Memory B cell (primary cell): ENCODE data around the gene BRWD1.
"Not testable (repeated sequence)": the region's sequence is repeated elsewhere in the genome, so short reads cannot be mapped to it uniquely, and the experiment has no call there.

Experiments used
- ATAC-seq: fragments of 150-1000 bp; cut with Tn5 transposase; 2 replicates; pipeline ENCODE4 v1.10.0; 2021; ENCODE audit warnings: low read depth, mild to moderate bottlenecking, moderate library complexity
- DNase-seq, 2 donors: peaks; one replicate each; pipeline ENCODE4 v3.0.0; 2022; ENCODE audit warnings: low spot score in 2 of 2
- H3K27ac Mint-ChIP-seq: one replicate; pipeline ENCODE4 v1.8.0; 2022; ENCODE audit warnings: mild to moderate bottlenecking, moderate library complexity, mixed read lengths
- H3K27me3 Mint-ChIP-seq: one replicate; pipeline ENCODE4 v1.8.0; 2022; ENCODE audit warnings: mixed read lengths
- H3K36me3 Mint-ChIP-seq: one replicate; pipeline ENCODE4 v1.8.0; 2022; ENCODE audit warnings: mild to moderate bottlenecking, mixed read lengths
- H3K4me1 Mint-ChIP-seq: one replicate; pipeline ENCODE4 v1.8.0; 2022; ENCODE audit warnings: mixed read lengths
- H3K4me3 Mint-ChIP-seq: one replicate; pipeline ENCODE4 v1.8.0; 2022; ENCODE audit warnings: mild to moderate bottlenecking, moderate library complexity, mixed read lengths
- H3K9me3 Mint-ChIP-seq: one replicate; pipeline ENCODE4 v1.8.0; 2022; ENCODE audit warnings: mixed read lengths

Gene BRWD1

GRCh38 chr21:39173716-39174680, 139.4 kb downstream of the BRWD1 start:
- DNase-seq (no peak), ATAC-seq (no peak)
- H3K27ac Mint-ChIP-seq, result no peak overlapping the region
- H3K9me3 Mint-ChIP-seq, result no peaks in the 10 kb centered on the region
- H3K36me3 Mint-ChIP-seq, result peaks cover 22% of the 10 kb centered on the region
- no peaks in the 10 kb centered on the region for H3K27me3 Mint-ChIP-seq
- no peaks in the 10 kb centered on the region for H3K4me1 Mint-ChIP-seq
- no peak overlapping the region for H3K4me3 Mint-ChIP-seq

GRCh38 chr21:39169906-39170305, 143.5 kb downstream of the BRWD1 start:
- Mint-ChIP-seq H3K27me3 (no peaks in the 10 kb centered on the region), H3K4me1 (no peaks in the 10 kb centered on the region), H3K27ac (no peak overlapping the region), H3K4me3 (no peak overlapping the region), H3K36me3 (peaks cover 20% of the 10 kb centered on the region), H3K9me3 (peaks cover 1% of the 10 kb centered on the region)
- ATAC-seq (no peak), DNase-seq (no peak)

- H3K4me3 Mint-ChIP-seq, result no peak overlapping the region
- no peaks in the 10 kb centered on the region for H3K4me1 Mint-ChIP-seq
- DNase-seq (no peak), ATAC-seq (no peak)
- peaks cover 19% of the 10 kb centered on the region for H3K36me3 Mint-ChIP-seq
- peaks cover 1% of the 10 kb centered on the region for H3K27me3 Mint-ChIP-seq
- H3K9me3 Mint-ChIP-seq, result peaks cover 8% of the 10 kb centered on the region
- H3K27ac Mint-ChIP-seq, result no peak overlapping the region
These were observed 144.6 kb downstream of the BRWD1 start for GRCh38 chr21:39168800-39169199.

GRCh38 chr21:39164523-39164922, 148.9 kb downstream of the BRWD1 start:
- no peak for ATAC-seq
- H3K27me3 Mint-ChIP-seq, result peaks cover 8% of the 10 kb centered on the region

DNA sequence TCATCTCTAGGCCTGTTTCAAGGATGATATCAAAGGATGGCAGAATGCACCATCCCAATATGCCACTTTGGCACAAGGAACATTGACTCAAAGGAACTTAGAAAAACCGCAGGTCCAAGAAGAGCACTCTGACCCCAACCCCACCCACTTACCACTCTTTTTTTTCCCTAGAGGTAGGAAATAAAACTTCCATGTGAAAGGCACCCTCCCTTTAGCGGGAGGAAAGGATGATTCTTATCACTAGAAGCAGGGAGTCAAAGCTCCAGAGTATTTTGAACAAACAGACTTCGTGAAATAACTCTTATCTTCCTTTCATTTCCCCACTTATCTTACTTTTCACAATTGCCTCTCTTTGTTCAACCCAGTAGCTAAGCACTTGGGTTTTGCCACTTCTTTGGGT, 152.4 kb downstream of the BRWD1 start:
- ATAC-seq, result no peak
- DNase-seq, result no peak
- no peaks in the 10 kb centered on the region for H3K4me1 Mint-ChIP-seq
- peaks cover 10% of the 10 kb centered on the region for H3K27me3 Mint-ChIP-seq
- H3K36me3 Mint-ChIP-seq, result peaks cover 6% of the 10 kb centered on the region
- H3K27ac Mint-ChIP-seq, result no peak overlapping the region
- peaks cover 13% of the 10 kb centered on the region for H3K9me3 Mint-ChIP-seq
- no peak overlapping the region for H3K4me3 Mint-ChIP-seq

More at GRCh38 chr21:39164523-39164922, 148.9 kb downstream of the BRWD1 start:
- Mint-ChIP-seq H3K4me1 (no peaks in the 10 kb centered on the region), H3K27ac (no peak overlapping the region), H3K4me3 (no peak overlapping the region), H3K36me3 (peaks cover 6% of the 10 kb centered on the region), H3K9me3 (peaks cover 14% of the 10 kb centered on the region)
- no peak for DNase-seq

DNA sequence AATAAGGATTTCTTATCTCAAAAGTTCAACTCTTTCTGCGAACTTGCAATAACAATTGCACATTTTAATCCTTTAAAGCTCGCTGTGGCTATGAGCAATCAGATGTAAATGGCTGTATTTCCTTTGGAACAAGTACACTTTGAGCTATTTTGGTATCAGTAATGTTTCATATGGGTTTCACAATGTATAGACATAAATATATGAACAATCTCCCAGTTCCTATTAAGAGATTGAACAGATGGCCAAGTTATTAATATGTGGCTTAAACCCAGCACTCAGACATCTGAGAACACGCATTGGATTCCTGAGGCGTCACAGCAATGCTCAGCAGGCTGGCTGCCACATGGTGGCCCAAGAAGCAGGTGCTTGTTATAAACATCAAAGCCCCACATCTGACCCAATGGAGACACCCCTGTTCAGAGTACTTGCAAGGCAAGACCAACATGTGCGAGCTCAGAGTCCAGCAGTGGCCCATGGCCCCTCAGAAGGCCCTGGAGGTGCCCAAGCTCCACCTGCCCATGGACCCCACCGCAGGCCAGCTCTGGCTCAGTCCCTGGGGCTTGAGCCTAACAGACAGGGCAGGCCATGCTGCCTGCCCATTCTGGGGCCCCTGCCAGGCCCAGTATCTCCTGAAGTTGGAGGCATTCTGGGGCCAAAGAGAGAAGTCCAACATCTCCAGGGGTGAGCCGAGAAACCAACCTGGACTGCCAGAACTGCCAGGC, 153.9 kb downstream of the BRWD1 start:
- no peak for DNase-seq
- ATAC-seq, result no peak
- Mint-ChIP-seq H3K36me3 (peaks cover 4% of the 10 kb centered on the region), H3K4me3 (no peak overlapping the region), H3K9me3 (peaks cover 10% of the 10 kb centered on the region), H3K27ac (no peak overlapping the region), H3K27me3 (peaks cover 10% of the 10 kb centered on the region), H3K4me1 (no peaks in the 10 kb centered on the region)

DNA sequence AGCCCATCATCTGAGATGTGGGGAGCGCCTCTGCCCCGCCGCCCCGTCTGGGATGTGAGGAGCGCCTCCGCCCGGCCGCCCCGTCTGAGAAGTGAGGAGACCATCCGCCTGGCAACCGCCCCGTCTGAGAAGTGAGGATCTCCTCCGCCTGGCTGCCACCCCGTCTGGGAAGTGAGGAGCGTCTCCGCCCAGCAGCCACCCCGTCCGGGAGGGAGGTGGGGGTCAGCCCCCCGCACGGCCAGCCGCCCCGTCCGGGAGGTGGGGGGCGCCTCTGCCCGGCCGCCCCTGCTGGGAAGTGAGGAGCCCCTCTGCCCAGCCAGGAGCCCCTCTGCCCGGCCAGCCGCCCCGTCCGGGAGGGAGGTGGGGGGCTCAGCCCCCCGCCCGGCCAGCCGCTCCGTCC, 156.2 kb downstream of the BRWD1 start:
- not testable (repeated sequence) for DNase-seq, H3K4me3 Mint-ChIP-seq, H3K36me3 Mint-ChIP-seq, ATAC-seq, H3K9me3 Mint-ChIP-seq, H3K27me3 Mint-ChIP-seq, H3K27ac Mint-ChIP-seq, H3K4me1 Mint-ChIP-seq

DNA sequence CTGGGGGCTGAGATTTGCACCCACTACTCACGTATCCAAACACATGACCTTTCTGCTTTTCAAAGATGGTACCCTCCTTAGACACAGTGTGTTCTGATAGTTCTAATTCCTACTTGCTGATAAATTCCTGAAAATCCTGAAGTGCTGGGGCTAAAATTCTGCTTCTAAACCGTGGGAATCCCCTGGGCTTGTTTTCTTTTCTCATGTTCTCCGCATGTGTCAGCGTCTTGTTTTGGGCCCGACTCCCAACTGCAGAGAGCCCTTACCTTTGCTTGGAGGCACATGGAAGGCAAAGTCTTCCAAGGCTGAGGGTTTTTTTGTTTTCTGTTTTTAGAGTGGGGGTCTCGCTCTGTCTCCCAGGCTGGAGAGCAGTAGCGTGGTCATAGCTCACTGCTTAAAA, 157.4 kb downstream of the BRWD1 start:
- no peak overlapping the region for H3K27ac Mint-ChIP-seq
- H3K9me3 Mint-ChIP-seq, result no peaks in the 10 kb centered on the region
- H3K4me3 Mint-ChIP-seq, result no peak overlapping the region
- peaks cover 9% of the 10 kb centered on the region for H3K27me3 Mint-ChIP-seq
- no peak for DNase-seq
- no peaks in the 10 kb centered on the region for H3K4me1 Mint-ChIP-seq
- ATAC-seq, result no peak
- H3K36me3 Mint-ChIP-seq, result no peaks in the 10 kb centered on the region

- Mint-ChIP-seq H3K4me3 (no peak overlapping the region), H3K4me1 (no peaks in the 10 kb centered on the region), H3K9me3 (no peaks in the 10 kb centered on the region), H3K27ac (no peak overlapping the region), H3K36me3 (no peaks in the 10 kb centered on the region), H3K27me3 (peaks cover 10% of the 10 kb centered on the region)
- no peak for ATAC-seq
- DNase-seq, result no peak
These were observed 157.9 kb downstream of the BRWD1 start for GRCh38 chr21:39155578-39155977.

- Mint-ChIP-seq H3K36me3 (no peaks in the 10 kb centered on the region), H3K27ac (no peak overlapping the region), H3K4me1 (no peaks in the 10 kb centered on the region), H3K27me3 (peaks cover 13% of the 10 kb centered on the region), H3K4me3 (no peak overlapping the region), H3K9me3 (no peaks in the 10 kb centered on the region)
- no peak for ATAC-seq
- no peak for DNase-seq
These were observed 159.6 kb downstream of the BRWD1 start for GRCh38 chr21:39153842-39154241.

DNA sequence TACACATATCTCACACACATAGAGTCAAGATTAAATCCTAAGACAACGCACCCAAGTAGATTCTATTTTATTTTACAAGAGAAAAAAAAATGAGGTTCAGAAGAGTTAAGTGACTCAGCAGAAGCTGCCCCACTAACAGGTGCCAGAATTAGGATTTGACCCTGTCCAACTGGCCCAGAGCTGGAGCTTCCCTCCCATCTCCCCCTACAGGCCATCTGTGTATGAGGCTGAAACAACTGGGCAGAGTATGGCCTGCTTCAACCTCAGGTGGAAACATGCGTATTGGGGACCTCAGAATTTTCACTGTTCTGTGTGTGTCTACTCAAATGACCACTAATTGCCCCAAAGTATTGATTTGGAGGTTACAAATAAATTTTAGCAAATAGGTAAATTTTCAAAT, 160.1 kb downstream of the BRWD1 start:
- no peak overlapping the region for H3K4me3 Mint-ChIP-seq
- no peak overlapping the region for H3K27ac Mint-ChIP-seq
- no peaks in the 10 kb centered on the region for H3K9me3 Mint-ChIP-seq
- ATAC-seq (no peak), DNase-seq (no peak)
- H3K27me3 Mint-ChIP-seq, result peaks cover 13% of the 10 kb centered on the region
- no peaks in the 10 kb centered on the region for H3K4me1 Mint-ChIP-seq
- no peaks in the 10 kb centered on the region for H3K36me3 Mint-ChIP-seq

DNA sequence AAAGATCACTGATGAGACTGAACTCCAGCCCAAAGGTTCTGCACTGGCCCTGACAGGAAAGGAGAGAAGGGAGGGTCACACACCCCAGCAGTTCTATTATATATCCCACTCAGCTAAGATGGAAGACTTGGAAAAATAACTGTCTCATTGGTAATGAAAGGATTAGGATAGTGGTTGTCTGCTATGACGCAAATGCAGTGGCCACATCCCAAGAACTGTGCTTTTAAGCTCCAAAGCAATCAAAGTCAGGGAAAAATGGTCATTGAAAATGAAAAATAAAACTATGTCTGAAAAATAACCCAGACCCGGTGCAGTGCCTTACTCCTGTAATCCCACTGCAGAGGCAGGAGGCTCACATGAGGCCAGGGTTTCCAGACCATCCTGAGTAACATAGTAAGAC, 161.2 kb downstream of the BRWD1 start:
- H3K9me3 Mint-ChIP-seq, result no peaks in the 10 kb centered on the region
- peaks cover 13% of the 10 kb centered on the region for H3K27me3 Mint-ChIP-seq
- DNase-seq (no peak), ATAC-seq (no peak)
- no peak overlapping the region for H3K27ac Mint-ChIP-seq
- H3K4me1 Mint-ChIP-seq, result no peaks in the 10 kb centered on the region
- H3K4me3 Mint-ChIP-seq, result no peak overlapping the region
- H3K36me3 Mint-ChIP-seq, result no peaks in the 10 kb centered on the region

GRCh38 chr21:39150877-39151276, 162.6 kb downstream of the BRWD1 start:
- no peaks in the 10 kb centered on the region for H3K36me3 Mint-ChIP-seq
- ATAC-seq, result no peak
- H3K27ac Mint-ChIP-seq, result no peak overlapping the region
- peaks cover 11% of the 10 kb centered on the region for H3K27me3 Mint-ChIP-seq
- no peak overlapping the region for H3K4me3 Mint-ChIP-seq
- DNase-seq, result no peak
- no peaks in the 10 kb centered on the region for H3K9me3 Mint-ChIP-seq
- H3K4me1 Mint-ChIP-seq, result no peaks in the 10 kb centered on the region

DNA sequence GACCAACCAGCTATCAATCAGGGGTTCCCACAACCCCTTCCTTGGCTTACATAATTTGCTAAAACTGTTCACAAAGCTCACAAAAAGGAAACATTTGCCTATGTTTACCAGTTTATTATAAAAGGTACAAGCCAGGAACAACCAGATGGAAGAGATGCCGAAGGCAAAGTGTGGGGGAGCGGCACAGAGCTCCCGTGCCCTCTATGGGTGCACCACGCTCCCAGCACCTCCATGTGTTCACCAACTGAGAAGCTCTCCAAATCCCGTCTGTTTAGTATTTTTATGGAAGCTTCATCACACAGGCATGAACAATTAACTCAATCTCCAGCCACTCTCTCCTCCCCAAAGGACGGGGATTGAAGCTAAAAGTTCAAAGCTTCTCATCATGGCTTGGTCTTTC, 163.1 kb downstream of the BRWD1 start:
- Mint-ChIP-seq H3K9me3 (peaks cover 3% of the 10 kb centered on the region), H3K36me3 (peaks cover 2% of the 10 kb centered on the region), H3K4me3 (no peak overlapping the region), H3K27me3 (peaks cover 11% of the 10 kb centered on the region), H3K27ac (no peak overlapping the region), H3K4me1 (no peaks in the 10 kb centered on the region)
- no peak for ATAC-seq
- DNase-seq, result no peak
